Activated T-helper 1 cell treated with anti-CD3 and anti-CD28 coated beads, Interleukin-2, amount 50 U/mL, for 16 hours (primary cell): Measurements from ENCODE around the gene SLC25A18.
"Not testable (repeated sequence)": the region's sequence is repeated elsewhere in the genome, so short reads cannot be mapped to it uniquely, and the experiment has no call there.

Experiments used
- DNase-seq, 2 donors: peaks; one replicate each; pipeline ENCODE4 v3.0.0-alpha.2; 2020; ENCODE audit warnings: low read depth in 1 of 2, low spot score in 1 of 2

The SLC25A18 gene

GRCh38 chr22:17603668-17604067 lies 40.4 kb downstream of the SLC25A18 start:
- no peak for DNase-seq

- no peak for DNase-seq
Observed at GRCh38 chr22:17606496-17606895, 43.2 kb downstream of the SLC25A18 start.

GRCh38 chr22:17607891-17608521 lies 44.7 kb downstream of the SLC25A18 start:
- no peak for DNase-seq

- no peak for DNase-seq
Observed at GRCh38 chr22:17612057-17612456, 48.8 kb downstream of the SLC25A18 start.

GRCh38 chr22:17613280-17613679 lies 50.0 kb downstream of the SLC25A18 start:
- DNase-seq = no peak

GRCh38 chr22:17627961-17628405 lies 64.7 kb downstream of the SLC25A18 start:
- no peak for DNase-seq

- peak; percentile 90 to 91 for DNase-seq
Observed at GRCh38 chr22:17628406-17629172, 65.3 kb downstream of the SLC25A18 start, which contains the start of gene ATP6V1E1. ATP6V1E1 (minus strand) TSS chr22:17628749; CDS start chr22:17628635, 114 bp downstream.

- no peak for DNase-seq
Observed at GRCh38 chr22:17629173-17629489, 65.8 kb downstream of the SLC25A18 start.

GRCh38 chr22:17629641-17630040 lies 66.3 kb downstream of the SLC25A18 start:
- DNase-seq = no peak

GRCh38 chr22:17631076-17631565 lies 67.8 kb downstream of the SLC25A18 start:
- DNase-seq = no peak

GRCh38 chr22:17633217-17633997 lies 70.1 kb downstream of the SLC25A18 start:
- no peak for DNase-seq

- DNase-seq = no peak
Observed at GRCh38 chr22:17633998-17634323, 70.7 kb downstream of the SLC25A18 start.

- DNase-seq = no peak
Observed at GRCh38 chr22:17634696-17635095, 71.4 kb downstream of the SLC25A18 start.

- not testable (repeated sequence) for DNase-seq
Observed at GRCh38 chr22:17636850-17637249, 73.6 kb downstream of the SLC25A18 start.

GRCh38 chr22:17637490-17638181 lies 74.3 kb downstream of the SLC25A18 start:
- DNase-seq = no peak

GRCh38 chr22:17638182-17638431 lies 74.8 kb downstream of the SLC25A18 start:
- no peak for DNase-seq

- DNase-seq = peak; percentile 70 to 80
Observed at GRCh38 chr22:17638432-17639246, 75.3 kb downstream of the SLC25A18 start, which contains the start of gene BCL2L13. BCL2L13 (plus strand) TSS chr22:17638757; CDS start chr22:17655712, 16,955 bp downstream.

- no peak for DNase-seq
Observed at GRCh38 chr22:17639247-17639741, 76.0 kb downstream of the SLC25A18 start.
